Loucy (cell line): Measurements from ENCODE around the gene WDR48.

ENCODE experiments used
- H2AFZ ChIP-seq: fragments of 200-600 bp; sonication (generic); 2 replicates; pipeline ENCODE4 v1.6.0; 2016; ENCODE audit warnings: antibody characterized with exemption, mild to moderate bottlenecking, low read length, moderate library complexity
- H3F3A ChIP-seq: fragments of 200-600 bp; 2 replicates; pipeline ENCODE4 v1.6.0; 2016; ENCODE audit warnings: antibody characterized with exemption, low read depth, mild to moderate bottlenecking
- H3K27me3 ChIP-seq: fragments of 200-600 bp; sonication (generic); 2 replicates; pipeline ENCODE4 v1.6.1; 2014; ENCODE audit warnings: low read length, mild to moderate bottlenecking; ENCODE audit not compliant: insufficient read depth, poor library complexity, severe bottlenecking
- H3K36me3 ChIP-seq: fragments of 200-600 bp; sonication (generic); 2 replicates; pipeline ENCODE4 v1.6.1; 2016; ENCODE audit warnings: low read length; ENCODE audit not compliant: insufficient read depth
- H3K4me1 ChIP-seq: fragments of 200-600 bp; sonication (generic); 2 replicates; pipeline ENCODE4 v1.5.1; 2014; ENCODE audit warnings: low read length, mild to moderate bottlenecking; ENCODE audit not compliant: insufficient read depth, poor library complexity, severe bottlenecking
- H3K4me2 ChIP-seq: fragments of 200-600 bp; sonication (generic); 2 replicates; pipeline ENCODE4 v1.6.0; 2014; ENCODE audit warnings: antibody characterized with exemption, low read length, low read depth, mild to moderate bottlenecking; ENCODE audit not compliant: poor library complexity, severe bottlenecking
- H3K4me3 ChIP-seq: fragments of 200-600 bp; sonication (generic); 2 replicates; pipeline ENCODE4 v1.5.1; 2014; ENCODE audit warnings: low read length, mild to moderate bottlenecking, mixed read lengths; ENCODE audit not compliant: poor library complexity, severe bottlenecking
- H3K79me2 ChIP-seq: fragments of 200-600 bp; sonication (generic); 2 replicates; pipeline ENCODE4 v1.6.1; 2014; ENCODE audit warnings: low read length; ENCODE audit not compliant: insufficient read depth
- H3K9ac ChIP-seq: fragments of 200-600 bp; sonication (generic); 2 replicates; pipeline ENCODE4 v1.6.0; 2014; ENCODE audit warnings: mild to moderate bottlenecking, low read depth, low read length, moderate library complexity; ENCODE audit not compliant: poor library complexity, severe bottlenecking
- H3K9me2 ChIP-seq: fragments of 200-600 bp; sonication (generic); replicated peaks from 2 replicates; pipeline ENCODE4 v1.6.1; 2016; ENCODE audit warnings: low read depth, low read length, mixed read lengths
- H3K9me3 ChIP-seq: fragments of 200-600 bp; sonication (generic); 2 replicates; pipeline ENCODE4 v1.6.1; 2014; ENCODE audit warnings: mild to moderate bottlenecking, antibody characterized with exemption, low read length, low read depth; ENCODE audit not compliant: insufficient read depth
- H4K20me1 ChIP-seq: fragments of 200-600 bp; sonication (generic); 2 replicates; pipeline ENCODE4 v1.6.0; 2014; ENCODE audit warnings: antibody characterized with exemption, low read length, mild to moderate bottlenecking; ENCODE audit not compliant: insufficient read depth, poor library complexity, severe bottlenecking
- EZH2phosphoT487 ChIP-seq: fragments of 200-600 bp; IDR thresholded peaks from 2 replicates; pipeline ENCODE4 v1.6.1; 2018; ENCODE audit warnings: antibody characterized with exemption, mild to moderate bottlenecking, moderate library complexity, borderline replicate concordance
- TF ChIP-seq, protein P1 (sequence below): fragments of 200-600 bp; sonication (generic); conservative IDR thresholded peaks from 2 replicates; pipeline ENCODE4 v1.5.1; 2014; ENCODE audit warnings: mild to moderate bottlenecking, antibody characterized with exemption, low read length

Gene WDR48

DNA sequence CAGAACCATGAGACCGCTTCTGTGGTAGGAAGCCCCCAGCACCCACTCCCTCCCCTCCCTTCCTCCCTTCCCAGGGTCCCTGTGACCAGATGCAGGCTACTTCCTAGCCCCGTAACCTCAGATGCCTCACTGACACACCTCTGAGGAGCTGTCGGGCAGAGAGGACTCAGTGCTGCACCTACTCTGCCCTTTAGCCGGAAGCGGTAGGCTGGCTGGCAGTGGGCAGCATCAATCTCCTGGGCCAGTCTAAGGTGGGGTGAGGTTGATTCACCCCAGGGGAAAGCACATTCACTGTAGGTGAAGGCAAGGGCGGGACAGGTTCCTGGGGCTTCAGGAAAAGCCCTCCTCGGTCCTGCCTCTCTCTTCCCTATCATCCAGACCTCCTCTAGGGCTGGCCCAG lies 82.5 kb downstream of the WDR48 start:
- no peaks in the 10 kb centered on the region for H3K9me3 ChIP-seq
- TF ChIP-seq, protein P1, sequence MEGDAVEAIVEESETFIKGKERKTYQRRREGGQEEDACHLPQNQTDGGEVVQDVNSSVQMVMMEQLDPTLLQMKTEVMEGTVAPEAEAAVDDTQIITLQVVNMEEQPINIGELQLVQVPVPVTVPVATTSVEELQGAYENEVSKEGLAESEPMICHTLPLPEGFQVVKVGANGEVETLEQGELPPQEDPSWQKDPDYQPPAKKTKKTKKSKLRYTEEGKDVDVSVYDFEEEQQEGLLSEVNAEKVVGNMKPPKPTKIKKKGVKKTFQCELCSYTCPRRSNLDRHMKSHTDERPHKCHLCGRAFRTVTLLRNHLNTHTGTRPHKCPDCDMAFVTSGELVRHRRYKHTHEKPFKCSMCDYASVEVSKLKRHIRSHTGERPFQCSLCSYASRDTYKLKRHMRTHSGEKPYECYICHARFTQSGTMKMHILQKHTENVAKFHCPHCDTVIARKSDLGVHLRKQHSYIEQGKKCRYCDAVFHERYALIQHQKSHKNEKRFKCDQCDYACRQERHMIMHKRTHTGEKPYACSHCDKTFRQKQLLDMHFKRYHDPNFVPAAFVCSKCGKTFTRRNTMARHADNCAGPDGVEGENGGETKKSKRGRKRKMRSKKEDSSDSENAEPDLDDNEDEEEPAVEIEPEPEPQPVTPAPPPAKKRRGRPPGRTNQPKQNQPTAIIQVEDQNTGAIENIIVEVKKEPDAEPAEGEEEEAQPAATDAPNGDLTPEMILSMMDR, result no peak
- no peak for TF ChIP-seq EZH2phosphoT487

DNA sequence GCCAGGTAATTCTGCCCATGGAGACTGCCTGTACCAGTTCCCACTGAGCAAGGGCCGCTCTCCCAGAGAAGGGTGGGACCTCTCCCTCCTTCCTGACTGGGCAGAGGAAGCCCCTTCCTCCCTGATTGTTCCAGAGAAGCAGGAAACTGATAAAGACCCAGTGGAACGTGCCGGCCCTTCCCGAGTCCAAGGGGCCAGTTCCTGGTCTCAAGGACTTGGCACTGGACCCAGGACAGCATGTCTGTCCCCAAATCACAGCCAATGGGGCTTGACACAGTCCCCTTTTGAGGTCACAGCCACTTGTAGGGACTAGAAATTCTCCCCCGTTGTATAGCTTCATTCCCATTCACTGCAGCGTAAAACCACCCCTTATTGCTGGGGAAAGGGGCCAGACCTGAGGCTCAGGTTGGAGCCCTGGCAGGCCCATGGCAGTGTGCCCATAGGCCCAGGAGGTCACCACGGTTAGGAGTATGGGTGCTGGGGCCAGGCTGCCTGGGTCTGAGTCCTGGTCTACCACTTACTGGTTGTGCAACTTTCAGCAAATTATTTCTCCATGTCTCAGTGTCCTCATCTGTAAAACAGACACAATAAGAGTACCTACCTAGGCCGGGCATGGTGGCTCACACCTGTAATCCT lies 83.5 kb downstream of the WDR48 start:
- Histone ChIP-seq H3K36me3 (no peaks in the 10 kb centered on the region), H2AFZ (no peak overlapping the region), H4K20me1 (no peaks in the 10 kb centered on the region), H3K27me3 (no peaks in the 10 kb centered on the region), H3K4me1 (peaks cover 9% of the 10 kb centered on the region), H3K4me2 (no peak overlapping the region), H3K9me2 (no peaks in the 10 kb centered on the region), H3K79me2 (no peaks in the 10 kb centered on the region), H3K4me3 (no peak overlapping the region), H3F3A (no peaks in the 10 kb centered on the region), H3K9ac (no peak overlapping the region), H3K9me3 (no peaks in the 10 kb centered on the region)
- TF ChIP-seq, protein P1, result no peak
- TF ChIP-seq EZH2phosphoT487, result no peak

More for the DNA sequence above, 82.5 kb downstream of the WDR48 start:
- no peaks in the 10 kb centered on the region for H3K27me3 ChIP-seq
- H3F3A ChIP-seq, result no peaks in the 10 kb centered on the region
- no peak overlapping the region for H3K9ac ChIP-seq
- no peaks in the 10 kb centered on the region for H3K79me2 ChIP-seq
- no peak overlapping the region for H3K4me2 ChIP-seq
- no peaks in the 10 kb centered on the region for H3K9me2 ChIP-seq
- H3K4me3 ChIP-seq, result no peak overlapping the region
- H2AFZ ChIP-seq, result no peak overlapping the region
- H4K20me1 ChIP-seq, result no peaks in the 10 kb centered on the region
- H3K4me1 ChIP-seq, result peaks cover 9% of the 10 kb centered on the region
- no peaks in the 10 kb centered on the region for H3K36me3 ChIP-seq

DNA sequence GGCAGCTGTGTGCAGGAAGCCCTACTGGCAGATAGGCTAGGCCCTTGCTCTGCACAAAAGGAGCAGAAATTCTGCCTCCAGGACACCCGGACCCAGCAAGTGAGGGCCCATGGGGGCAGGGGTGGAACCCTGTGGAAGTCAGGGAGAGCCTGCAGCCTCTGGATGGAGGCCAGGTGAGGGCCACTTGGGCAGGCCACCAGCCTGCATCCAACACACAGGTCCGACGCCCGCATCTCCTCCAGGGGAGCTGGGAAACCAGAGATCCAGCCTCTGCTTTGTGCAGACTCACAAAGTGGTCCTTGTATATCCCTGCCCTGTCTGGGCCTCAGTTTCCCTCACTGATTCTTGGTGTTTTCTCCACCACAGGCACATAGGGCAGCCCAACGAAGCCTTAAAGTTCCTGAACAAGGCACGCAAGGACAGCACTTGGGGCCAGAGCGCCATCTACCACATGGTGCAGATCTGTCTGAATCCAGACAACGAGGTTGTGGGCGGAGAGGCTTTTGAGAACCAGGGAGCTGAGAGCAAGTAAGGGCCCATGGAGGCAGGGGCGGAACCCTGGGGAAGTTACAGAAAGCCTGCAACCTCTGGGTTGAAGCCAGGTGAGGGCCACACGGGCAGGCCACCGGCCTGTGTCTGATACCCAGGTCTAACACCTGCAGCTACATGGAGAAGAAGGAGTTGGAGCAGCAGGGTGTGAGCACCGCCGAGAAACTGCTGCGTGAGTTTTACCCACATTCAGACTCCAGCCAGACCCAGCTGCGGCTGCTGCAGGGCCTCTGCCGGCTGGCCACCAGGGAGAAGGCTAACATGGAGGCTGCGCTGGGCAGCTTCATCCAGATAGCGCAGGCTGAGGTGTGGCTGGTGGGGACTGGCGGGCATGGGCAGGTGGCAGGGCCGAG lies 85.0 kb downstream of the WDR48 start:
- TF ChIP-seq, protein P1, result no peak
- TF ChIP-seq EZH2phosphoT487, result no peak
- Histone ChIP-seq H3K9ac (no peak overlapping the region), H3K4me1 (peaks cover 13% of the 10 kb centered on the region), H3F3A (no peaks in the 10 kb centered on the region), H2AFZ (no peak overlapping the region), H3K27me3 (no peaks in the 10 kb centered on the region), H3K9me2 (no peaks in the 10 kb centered on the region), H4K20me1 (no peaks in the 10 kb centered on the region), H3K79me2 (no peaks in the 10 kb centered on the region), H3K36me3 (peaks cover 9% of the 10 kb centered on the region; the same call in 1 of the 2 replicates), H3K9me3 (no peaks in the 10 kb centered on the region), H3K4me3 (no peak overlapping the region), H3K4me2 (no peak overlapping the region)
